Lower lobe of right lung (tissue), 2 donors: ENCODE results near the gene FADS2. TPM values are rescaled to one million over a fixed set of nuclear protein-coding genes. Genes with fewer than 3 reads are reported as not detected.

Source experiments
- ATAC-seq, 2 donors: fragments of 200-7000 bp; cut with Tn5 transposase; one replicate each; pipeline ENCODE4 v1.9.1; 2020 to 2022; ENCODE audit warnings: mild to moderate bottlenecking in 2 of 2, moderate library complexity in 2 of 2
- DNase-seq: peaks from one replicate; pipeline ENCODE4 v3.0.0-alpha.2; 2020
- H3K27ac ChIP-seq: fragments of 200-600 bp; one replicate; pipeline ENCODE4 v1.8.0; 2022
- H3K27me3 ChIP-seq: fragments of 200-600 bp; one replicate; pipeline ENCODE4 v1.8.0; 2022; ENCODE audit warnings: low read depth
- H3K36me3 ChIP-seq: fragments of 200-600 bp; one replicate; pipeline ENCODE4 v1.8.0; 2022; ENCODE audit warnings: mild to moderate bottlenecking
- H3K4me1 ChIP-seq: fragments of 200-600 bp; one replicate; pipeline ENCODE4 v1.8.0; 2022
- H3K4me3 ChIP-seq: fragments of 200-600 bp; one replicate; pipeline ENCODE4 v1.8.0; 2022; ENCODE audit warnings: mild to moderate bottlenecking
- H3K9me3 ChIP-seq: fragments of 200-600 bp; one replicate; pipeline ENCODE4 v1.8.0; 2022
- intact Hi-C: fragments of 100-400 bp; cut with DNase I; formaldehyde crosslinking; loops from one replicate; pipeline ENCODE4 v1.11.0; 2022
- total RNA-seq: library from RNA; stranded (reverse); fragmentation: NEBNext Ultra II Directional; extraction: Animal tissue kit (Norgen Biotek cat#: 25700); gene quantifications from one replicate; pipeline ENCODE4 v1.2.1, GENCODE V29; 2021
- TF ChIP-seq, protein P1 (sequence below): fragments of 200-600 bp; IDR thresholded peaks from one replicate; pipeline ENCODE4 v1.8.0; 2022; ENCODE audit warnings: antibody characterized with exemption, mild to moderate bottlenecking
- donor health status: DM: no; HTN: yes; CAD: no; lungs with severe emphysema.

Gene FADS2
- total RNA-seq, 1 donor from 2014 or later, result 82.0 TPM

DNA sequence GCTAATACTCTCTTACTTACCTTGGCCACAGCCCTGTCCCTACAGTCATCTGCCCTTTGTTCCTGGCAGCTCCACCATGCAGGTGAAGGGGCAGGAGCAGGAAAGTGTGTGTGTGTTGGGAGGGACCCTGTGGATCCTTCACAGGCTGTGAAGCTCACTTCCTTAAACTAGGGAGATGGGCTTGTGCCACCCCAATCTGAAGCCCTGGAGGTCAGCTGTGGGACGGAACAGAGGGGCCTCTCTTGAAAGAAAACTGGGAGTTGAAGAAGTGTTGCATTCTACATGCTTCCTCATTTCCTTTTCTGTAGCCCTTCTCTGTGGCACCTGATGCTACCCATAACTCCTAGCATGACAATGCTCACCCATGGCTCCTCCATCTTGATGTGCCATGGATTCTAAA is 23.0 kb upstream of the FADS2 start:
- Histone ChIP-seq H3K27me3 (no peaks in the 10 kb centered on the region), H3K4me1 (no peaks in the 10 kb centered on the region), H3K36me3 (peaks cover 83% of the 10 kb centered on the region), H3K9me3 (no peaks in the 10 kb centered on the region), H3K4me3 (no peak overlapping the region), H3K27ac (no peak overlapping the region)
- DNase-seq (no peak), ATAC-seq (no peak)
- intact Hi-C loops, result no loop called here
- TF ChIP-seq, protein P1, sequence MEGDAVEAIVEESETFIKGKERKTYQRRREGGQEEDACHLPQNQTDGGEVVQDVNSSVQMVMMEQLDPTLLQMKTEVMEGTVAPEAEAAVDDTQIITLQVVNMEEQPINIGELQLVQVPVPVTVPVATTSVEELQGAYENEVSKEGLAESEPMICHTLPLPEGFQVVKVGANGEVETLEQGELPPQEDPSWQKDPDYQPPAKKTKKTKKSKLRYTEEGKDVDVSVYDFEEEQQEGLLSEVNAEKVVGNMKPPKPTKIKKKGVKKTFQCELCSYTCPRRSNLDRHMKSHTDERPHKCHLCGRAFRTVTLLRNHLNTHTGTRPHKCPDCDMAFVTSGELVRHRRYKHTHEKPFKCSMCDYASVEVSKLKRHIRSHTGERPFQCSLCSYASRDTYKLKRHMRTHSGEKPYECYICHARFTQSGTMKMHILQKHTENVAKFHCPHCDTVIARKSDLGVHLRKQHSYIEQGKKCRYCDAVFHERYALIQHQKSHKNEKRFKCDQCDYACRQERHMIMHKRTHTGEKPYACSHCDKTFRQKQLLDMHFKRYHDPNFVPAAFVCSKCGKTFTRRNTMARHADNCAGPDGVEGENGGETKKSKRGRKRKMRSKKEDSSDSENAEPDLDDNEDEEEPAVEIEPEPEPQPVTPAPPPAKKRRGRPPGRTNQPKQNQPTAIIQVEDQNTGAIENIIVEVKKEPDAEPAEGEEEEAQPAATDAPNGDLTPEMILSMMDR, result no peak

DNA sequence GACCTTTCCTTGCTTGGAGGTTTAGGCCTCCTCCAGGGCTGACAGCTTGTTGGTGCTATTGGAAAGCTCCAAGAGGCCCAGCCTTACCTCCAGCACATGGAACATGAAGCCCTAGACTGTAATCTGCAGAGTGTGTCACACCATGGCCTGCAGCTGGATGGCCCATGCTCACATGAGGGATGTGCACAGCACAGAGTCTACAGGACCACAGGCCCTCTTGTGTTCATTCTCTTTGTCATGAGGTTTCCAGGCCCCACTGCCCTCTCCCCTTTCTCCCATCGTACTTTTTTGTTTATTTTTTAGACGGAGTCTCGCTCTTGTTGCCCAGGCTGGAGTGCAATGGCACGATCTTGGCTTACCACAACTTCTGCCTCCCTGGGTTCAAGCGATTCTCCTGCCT is 21.3 kb upstream of the FADS2 start:
- DNase-seq (no peak), ATAC-seq (no peak)
- H3K4me1 ChIP-seq, result no peaks in the 10 kb centered on the region
- intact Hi-C loops, result no loop called here
- no peaks in the 10 kb centered on the region for H3K9me3 ChIP-seq
- H3K4me3 ChIP-seq, result no peak overlapping the region
- H3K27me3 ChIP-seq, result no peaks in the 10 kb centered on the region
- TF ChIP-seq, protein P1, result no peak
- H3K36me3 ChIP-seq, result peaks cover 91% of the 10 kb centered on the region
- H3K27ac ChIP-seq, result no peak overlapping the region

DNA sequence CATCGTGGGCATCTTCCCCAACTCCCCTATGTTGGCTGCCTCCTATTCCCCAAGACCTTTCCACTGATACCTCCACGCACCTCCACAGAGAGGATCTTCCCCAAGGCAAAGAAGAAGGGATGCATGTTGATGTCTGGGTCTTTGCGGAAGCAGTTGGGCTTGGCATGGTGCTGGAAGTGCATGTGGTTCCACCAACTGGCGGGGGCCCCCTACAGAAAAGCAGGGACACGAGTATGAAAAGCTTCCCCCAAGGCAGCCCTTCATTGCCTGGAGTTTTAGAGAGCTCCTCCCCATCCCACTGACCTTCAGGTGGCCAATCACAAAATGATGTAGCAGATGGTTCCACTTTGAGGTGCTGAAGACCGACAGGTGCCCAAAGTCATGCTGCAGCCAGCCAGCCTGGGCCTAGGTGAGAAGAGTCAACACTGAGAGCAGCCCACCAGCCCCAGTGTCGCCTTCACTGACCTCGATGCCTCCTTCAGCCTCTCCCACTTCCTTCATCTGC is 17.4 kb upstream of the FADS2 start:
- no peak overlapping the region for H3K4me3 ChIP-seq
- no peak overlapping the region for H3K27ac ChIP-seq
- ATAC-seq (no peak), DNase-seq (no peak)
- H3K4me1 ChIP-seq, result peaks cover 5% of the 10 kb centered on the region
- peaks cover 65% of the 10 kb centered on the region for H3K36me3 ChIP-seq
- no peaks in the 10 kb centered on the region for H3K9me3 ChIP-seq
- TF ChIP-seq, protein P1, result no peak
- no peaks in the 10 kb centered on the region for H3K27me3 ChIP-seq
- intact Hi-C loops, result no loop called here

DNA sequence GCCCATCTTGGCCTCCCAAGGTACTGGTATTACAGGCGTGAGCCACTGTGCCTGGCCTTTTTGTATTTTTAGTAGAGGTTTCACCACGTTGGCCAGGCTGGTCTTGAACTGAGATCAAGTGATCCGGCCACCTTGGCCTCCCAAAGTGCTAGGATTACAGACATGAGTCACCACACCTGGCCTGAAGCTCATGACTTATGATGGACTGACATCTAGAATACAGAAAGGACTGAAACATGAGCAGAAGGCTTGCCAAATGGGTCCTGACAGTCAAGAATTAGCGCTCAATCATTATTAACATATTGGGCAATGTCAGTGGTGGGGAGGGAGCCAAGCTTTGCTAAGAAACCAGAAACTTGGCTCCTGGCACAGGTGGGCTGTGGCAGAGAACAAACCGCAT is 16.3 kb upstream of the FADS2 start:
- peaks cover 58% of the 10 kb centered on the region for H3K36me3 ChIP-seq
- ATAC-seq (no peak), DNase-seq (no peak)
- H3K9me3 ChIP-seq, result no peaks in the 10 kb centered on the region
- H3K4me3 ChIP-seq, result no peak overlapping the region
- no peak overlapping the region for H3K27ac ChIP-seq
- TF ChIP-seq, protein P1, result no peak
- no peaks in the 10 kb centered on the region for H3K27me3 ChIP-seq
- intact Hi-C loops, result no loop called here
- peaks cover 5% of the 10 kb centered on the region for H3K4me1 ChIP-seq

DNA sequence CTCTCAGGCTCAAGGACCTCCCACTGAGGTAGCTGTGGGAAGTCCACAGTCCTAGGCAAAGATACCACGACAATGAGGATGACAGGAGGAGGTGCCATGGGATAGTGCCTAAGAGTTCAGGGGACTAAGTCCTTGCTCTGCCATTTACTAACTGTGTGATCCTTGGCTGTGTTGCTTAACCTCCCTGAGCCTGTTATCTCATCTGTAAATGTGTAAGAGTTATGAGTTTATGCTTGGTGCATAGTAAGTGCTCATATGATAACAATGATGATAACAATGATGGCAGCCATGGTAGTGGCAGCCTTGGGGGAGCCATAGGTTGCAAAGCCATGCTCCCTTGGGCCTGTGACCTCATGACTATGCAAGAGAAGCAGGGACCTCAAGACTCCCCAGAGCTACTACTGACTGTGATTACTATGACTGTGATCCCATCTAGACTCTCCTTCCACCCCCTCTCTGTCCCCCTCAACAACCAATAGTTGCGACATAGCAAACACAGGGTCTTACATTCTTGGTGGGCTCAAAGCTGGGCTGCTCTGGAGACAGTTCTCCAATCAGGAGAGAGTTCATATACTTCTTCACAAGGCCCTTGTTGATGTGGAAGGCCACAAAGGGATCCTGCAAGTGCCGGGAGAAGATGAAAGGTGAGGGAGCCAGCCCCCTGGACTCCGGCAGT is 15.2 kb upstream of the FADS2 start:
- ATAC-seq, result no peak
- no peak overlapping the region for H3K4me3 ChIP-seq
- no peak overlapping the region for H3K27ac ChIP-seq
- no peaks in the 10 kb centered on the region for H3K9me3 ChIP-seq
- no peaks in the 10 kb centered on the region for H3K27me3 ChIP-seq
- peaks cover 47% of the 10 kb centered on the region for H3K36me3 ChIP-seq
- no peak for DNase-seq
- H3K4me1 ChIP-seq, result peaks cover 12% of the 10 kb centered on the region
- intact Hi-C loops, result no loop called here
- TF ChIP-seq, protein P1, result no peak
